ENCODE measurements around the gene ALDH7A1.

DNA sequence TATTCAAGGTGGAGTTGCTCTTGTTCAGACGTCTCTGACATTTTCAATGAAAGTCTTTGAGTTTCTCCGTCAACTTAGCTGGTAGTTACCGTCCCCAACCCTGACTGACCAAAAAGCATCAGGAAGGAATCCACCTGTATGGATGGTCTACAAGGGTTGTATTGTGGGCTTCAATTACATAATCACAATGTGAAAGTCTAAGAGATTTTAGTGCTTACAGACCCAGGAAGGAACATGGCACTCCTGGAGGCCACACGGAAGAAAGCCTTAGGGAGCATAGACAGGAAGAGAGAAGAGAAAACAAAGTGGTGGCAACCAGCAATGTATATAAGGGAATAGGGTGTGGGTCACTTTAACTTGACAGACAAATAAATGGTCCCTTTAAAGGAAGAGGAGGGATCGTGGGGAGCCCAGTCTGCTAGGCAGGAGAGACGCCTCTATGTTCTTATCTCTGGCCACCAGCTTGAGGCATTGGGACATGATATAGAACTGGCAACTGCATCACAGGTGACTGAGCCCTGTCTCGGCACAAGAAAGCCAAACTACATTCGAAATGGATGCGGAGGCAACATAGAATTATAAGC lies 80.4 kb downstream of the ALDH7A1 start:
- TF ChIP-seq POLR2A (IDR thresholded peaks at IDR 0.05; ENCODE audit: low read depth, low read length) (no peak), POLR2AphosphoS5 (IDR thresholded peaks at IDR 0.05; ENCODE audit: low read depth, low read length) (no peak)

All from GM12892 (cell line).